T-helper 2 cell treated with Interferon-gamma antibody and Interleukin-4, amounts not matched to agents 5 μg/mL and 100 μg/mL, for 36 hours (primary cell): ENCODE data around the gene FAHD1.

Source experiments
- DNase-seq: peaks from one replicate; pipeline ENCODE4 v3.0.0; 2021; ENCODE audit warnings: low spot score
- H3K27ac Mint-ChIP-seq: one replicate; pipeline ENCODE4 v1.8.0; 2021; ENCODE audit warnings: mild to moderate bottlenecking, mixed read lengths
- H3K27me3 Mint-ChIP-seq: one replicate; pipeline ENCODE4 v1.8.0; 2021; ENCODE audit warnings: low read depth, mixed read lengths
- H3K36me3 Mint-ChIP-seq: one replicate; pipeline ENCODE4 v1.8.0; 2021; ENCODE audit warnings: low read depth, mixed read lengths
- H3K4me1 Mint-ChIP-seq: one replicate; pipeline ENCODE4 v1.8.0; 2021; ENCODE audit warnings: low read depth, mixed read lengths
- H3K4me3 Mint-ChIP-seq: one replicate; pipeline ENCODE4 v1.8.0; 2022; ENCODE audit warnings: mild to moderate bottlenecking, moderate library complexity, mixed read lengths
- H3K9me3 Mint-ChIP-seq: one replicate; pipeline ENCODE4 v1.8.0; 2021; ENCODE audit warnings: mixed read lengths

Gene FAHD1

GRCh38 chr16:1828645-1829410 lies 1.8 kb downstream of the FAHD1 start:
- peaks cover 17% of the 10 kb centered on the region for H3K4me1 Mint-ChIP-seq
- peak overlapping the region; percentile 48 for H3K4me3 Mint-ChIP-seq
- no peaks in the 10 kb centered on the region for H3K9me3 Mint-ChIP-seq
- no peak overlapping the region for H3K27ac Mint-ChIP-seq
- no peak for DNase-seq
- H3K36me3 Mint-ChIP-seq: no peaks in the 10 kb centered on the region
- no peaks in the 10 kb centered on the region for H3K27me3 Mint-ChIP-seq

GRCh38 chr16:1830213-1830612 lies 3.2 kb downstream of the FAHD1 start:
- Mint-ChIP-seq H3K36me3 (no peaks in the 10 kb centered on the region), H3K4me3 (no peak overlapping the region), H3K27me3 (no peaks in the 10 kb centered on the region), H3K27ac (no peak overlapping the region), H3K9me3 (no peaks in the 10 kb centered on the region), H3K4me1 (peaks cover 14% of the 10 kb centered on the region)
- DNase-seq: no peak

DNA sequence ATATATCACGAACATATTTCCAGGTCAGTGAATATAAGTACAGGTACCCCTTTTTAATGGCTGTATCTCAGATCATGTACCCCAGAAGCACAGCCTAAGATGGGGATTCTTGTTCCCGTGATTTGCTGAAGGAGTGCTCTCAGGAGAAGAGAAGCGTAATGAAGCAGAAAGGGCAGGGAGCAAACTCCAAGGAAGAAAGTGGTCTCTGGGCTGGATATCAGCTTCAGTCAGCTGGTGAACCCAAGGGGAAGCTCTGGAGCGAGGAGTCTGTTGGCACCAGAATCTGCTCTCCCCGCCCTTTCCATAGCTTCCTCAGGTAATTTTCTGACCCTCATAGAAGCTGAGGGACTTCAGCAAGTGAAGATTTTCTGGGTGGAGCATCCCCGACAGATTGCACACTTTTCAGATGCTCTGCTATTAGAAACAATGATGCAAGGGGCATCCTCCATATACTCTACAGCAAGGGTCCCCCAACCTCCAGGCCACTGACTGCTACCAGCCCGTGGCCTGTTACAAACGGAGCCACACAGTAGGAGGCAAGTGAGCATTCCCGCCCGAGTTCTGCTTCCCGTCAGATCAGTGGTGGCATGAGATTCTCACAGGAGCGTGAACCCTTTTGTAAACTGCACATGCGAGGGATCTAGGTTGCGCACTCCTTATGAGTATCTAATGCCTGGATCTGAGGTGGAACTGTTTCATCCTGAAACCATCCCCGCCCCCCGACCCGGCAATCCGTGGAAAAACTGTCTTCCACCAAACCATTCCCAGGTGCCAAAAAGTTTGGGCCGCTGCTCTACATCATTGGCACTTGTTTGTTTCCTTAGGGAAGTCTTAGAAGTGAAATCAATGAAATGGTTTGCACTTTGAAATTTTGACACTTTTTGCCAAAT lies 4.4 kb downstream of the FAHD1 start:
- no peak overlapping the region for H3K27ac Mint-ChIP-seq
- DNase-seq: no peak

DNA sequence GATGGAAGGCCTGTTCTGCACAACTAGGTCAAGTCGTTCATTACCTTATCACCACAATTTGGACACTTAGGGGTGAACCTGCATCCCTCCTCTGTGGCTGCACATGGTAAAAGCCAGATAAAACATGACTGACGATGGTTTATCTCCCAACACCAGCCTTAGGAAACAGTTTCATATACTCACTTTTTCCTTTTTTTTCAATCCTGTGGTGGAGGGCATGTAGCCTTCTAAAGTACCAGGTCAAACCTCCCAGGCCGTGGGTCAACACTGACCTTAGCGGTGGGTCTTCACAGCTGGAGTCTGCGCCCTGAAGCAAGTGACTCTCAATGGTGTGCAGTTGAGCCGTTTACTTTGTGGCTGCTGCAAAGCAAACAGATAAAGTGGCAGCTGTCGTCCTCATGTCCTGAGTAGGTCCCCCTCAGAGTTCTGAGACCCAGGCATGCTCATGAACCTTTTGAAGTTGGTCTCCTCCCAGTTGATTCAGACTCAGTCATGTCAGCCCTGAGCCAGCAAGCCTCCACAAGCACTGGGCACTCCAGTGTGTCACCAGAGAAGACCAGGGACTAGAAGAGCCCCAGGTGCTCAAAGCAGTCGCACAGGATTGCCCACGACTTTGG lies 5.9 kb downstream of the FAHD1 start:
- no peaks in the 10 kb centered on the region for H3K27me3 Mint-ChIP-seq
- no peaks in the 10 kb centered on the region for H3K9me3 Mint-ChIP-seq

More for the DNA sequence above, 4.4 kb downstream of the FAHD1 start:
- Mint-ChIP-seq H3K4me3 (no peak overlapping the region), H3K4me1 (peaks cover 7% of the 10 kb centered on the region), H3K9me3 (no peaks in the 10 kb centered on the region), H3K36me3 (no peaks in the 10 kb centered on the region), H3K27me3 (no peaks in the 10 kb centered on the region)

DNA sequence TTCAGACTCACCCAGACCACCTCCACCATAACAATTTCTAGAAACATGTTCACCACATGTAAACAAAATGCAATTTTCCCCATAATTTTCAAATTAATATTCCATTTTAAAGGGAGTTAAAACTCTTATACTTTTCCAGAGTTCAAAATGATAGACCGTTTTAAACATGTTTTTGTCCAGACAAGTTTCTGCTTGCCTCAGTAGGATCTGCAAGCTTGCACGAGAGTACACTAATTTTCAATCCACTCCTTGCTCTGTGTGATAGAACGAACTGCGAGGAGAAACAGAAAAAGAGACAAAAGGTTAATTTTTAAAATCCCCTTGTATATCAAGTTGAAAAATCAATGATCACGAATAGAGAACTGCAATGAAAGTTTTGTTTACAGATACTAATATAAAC lies 7.1 kb downstream of the FAHD1 start:
- H3K4me1 Mint-ChIP-seq: peaks cover 2% of the 10 kb centered on the region
- no peak for DNase-seq
- H3K27ac Mint-ChIP-seq: no peak overlapping the region
- no peaks in the 10 kb centered on the region for H3K36me3 Mint-ChIP-seq
- H3K4me3 Mint-ChIP-seq: no peak overlapping the region
- H3K9me3 Mint-ChIP-seq: no peaks in the 10 kb centered on the region
- no peaks in the 10 kb centered on the region for H3K27me3 Mint-ChIP-seq

More for the DNA sequence above, 5.9 kb downstream of the FAHD1 start:
- Mint-ChIP-seq H3K4me3 (no peak overlapping the region), H3K36me3 (no peaks in the 10 kb centered on the region), H3K4me1 (peaks cover 2% of the 10 kb centered on the region), H3K27ac (no peak overlapping the region)
- no peak for DNase-seq

- Mint-ChIP-seq H3K9me3 (no peaks in the 10 kb centered on the region), H3K27ac (no peak overlapping the region), H3K36me3 (no peaks in the 10 kb centered on the region)
Observed at GRCh38 chr16:1839554-1839953, 12.5 kb downstream of the FAHD1 start.

GRCh38 chr16:1845985-1846384 lies 19.0 kb downstream of the FAHD1 start:
- Mint-ChIP-seq H3K4me3 (no peak overlapping the region), H3K27me3 (no peaks in the 10 kb centered on the region), H3K36me3 (no peaks in the 10 kb centered on the region), H3K9me3 (no peaks in the 10 kb centered on the region), H3K27ac (no peak overlapping the region), H3K4me1 (no peaks in the 10 kb centered on the region)
- no peak for DNase-seq

More at GRCh38 chr16:1839554-1839953, 12.5 kb downstream of the FAHD1 start:
- Mint-ChIP-seq H3K27me3 (no peaks in the 10 kb centered on the region), H3K4me3 (no peak overlapping the region), H3K4me1 (peaks cover 3% of the 10 kb centered on the region)
- DNase-seq: no peak

DNA sequence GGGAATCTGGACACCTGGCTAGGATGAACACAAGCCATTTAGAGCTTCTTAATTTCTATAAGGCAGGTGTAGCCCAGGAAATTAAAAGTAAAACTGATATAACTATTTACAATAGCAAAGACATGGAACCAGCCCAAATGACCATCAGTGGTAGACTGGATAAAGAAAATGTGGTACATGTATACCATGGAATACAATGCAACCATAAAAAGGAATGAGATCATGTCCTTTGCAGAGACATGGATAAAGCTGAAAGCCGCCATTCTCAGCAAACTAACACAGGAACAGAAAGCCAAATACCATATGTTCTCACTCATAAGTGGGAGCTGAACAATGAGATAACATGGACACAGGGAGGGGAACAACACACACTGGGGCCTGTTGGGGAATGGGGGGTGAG lies 19.4 kb downstream of the FAHD1 start:
- no peak for DNase-seq
- no peaks in the 10 kb centered on the region for H3K9me3 Mint-ChIP-seq
- H3K4me3 Mint-ChIP-seq: no peak overlapping the region
- H3K27me3 Mint-ChIP-seq: no peaks in the 10 kb centered on the region
- no peak overlapping the region for H3K27ac Mint-ChIP-seq
- H3K36me3 Mint-ChIP-seq: no peaks in the 10 kb centered on the region
- H3K4me1 Mint-ChIP-seq: no peaks in the 10 kb centered on the region

DNA sequence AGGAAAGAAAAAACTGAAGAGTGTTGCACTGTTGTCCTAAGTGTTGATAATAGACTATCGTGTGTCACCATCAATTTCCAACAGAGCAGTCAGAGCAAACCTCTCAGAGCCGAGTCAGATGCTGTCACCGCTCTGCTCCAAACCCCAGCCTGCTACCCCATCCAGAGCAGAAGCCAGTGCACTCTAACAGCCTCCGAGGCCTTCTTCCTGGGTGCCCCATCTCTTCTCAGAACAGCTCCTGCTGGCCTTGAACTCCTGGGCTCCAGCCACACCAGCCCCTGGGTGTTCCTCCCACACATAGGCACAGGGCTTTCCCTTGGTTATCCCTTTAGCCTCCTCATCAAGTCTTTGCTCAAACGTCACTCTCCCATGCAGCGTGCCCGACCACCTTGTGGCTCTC lies 24.0 kb downstream of the FAHD1 start:
- H3K4me3 Mint-ChIP-seq: no peak overlapping the region
- no peak for DNase-seq
- peaks cover 12% of the 10 kb centered on the region for H3K4me1 Mint-ChIP-seq
- no peaks in the 10 kb centered on the region for H3K9me3 Mint-ChIP-seq
- H3K36me3 Mint-ChIP-seq: no peaks in the 10 kb centered on the region
- no peaks in the 10 kb centered on the region for H3K27me3 Mint-ChIP-seq
- no peak overlapping the region for H3K27ac Mint-ChIP-seq

- Mint-ChIP-seq H3K36me3 (no peaks in the 10 kb centered on the region), H3K27ac (no peak overlapping the region), H3K9me3 (no peaks in the 10 kb centered on the region), H3K4me1 (peaks cover 12% of the 10 kb centered on the region), H3K27me3 (no peaks in the 10 kb centered on the region), H3K4me3 (no peak overlapping the region)
- DNase-seq: no peak
Observed at GRCh38 chr16:1851793-1852192, 24.8 kb downstream of the FAHD1 start.

GRCh38 chr16:1857433-1858097 lies 30.6 kb downstream of the FAHD1 start:
- no peaks in the 10 kb centered on the region for H3K36me3 Mint-ChIP-seq
- no peak overlapping the region for H3K4me3 Mint-ChIP-seq
- no peak overlapping the region for H3K27ac Mint-ChIP-seq
- H3K9me3 Mint-ChIP-seq: no peaks in the 10 kb centered on the region
- DNase-seq: no peak
- H3K27me3 Mint-ChIP-seq: peaks cover 26% of the 10 kb centered on the region
- peaks cover 12% of the 10 kb centered on the region for H3K4me1 Mint-ChIP-seq

DNA sequence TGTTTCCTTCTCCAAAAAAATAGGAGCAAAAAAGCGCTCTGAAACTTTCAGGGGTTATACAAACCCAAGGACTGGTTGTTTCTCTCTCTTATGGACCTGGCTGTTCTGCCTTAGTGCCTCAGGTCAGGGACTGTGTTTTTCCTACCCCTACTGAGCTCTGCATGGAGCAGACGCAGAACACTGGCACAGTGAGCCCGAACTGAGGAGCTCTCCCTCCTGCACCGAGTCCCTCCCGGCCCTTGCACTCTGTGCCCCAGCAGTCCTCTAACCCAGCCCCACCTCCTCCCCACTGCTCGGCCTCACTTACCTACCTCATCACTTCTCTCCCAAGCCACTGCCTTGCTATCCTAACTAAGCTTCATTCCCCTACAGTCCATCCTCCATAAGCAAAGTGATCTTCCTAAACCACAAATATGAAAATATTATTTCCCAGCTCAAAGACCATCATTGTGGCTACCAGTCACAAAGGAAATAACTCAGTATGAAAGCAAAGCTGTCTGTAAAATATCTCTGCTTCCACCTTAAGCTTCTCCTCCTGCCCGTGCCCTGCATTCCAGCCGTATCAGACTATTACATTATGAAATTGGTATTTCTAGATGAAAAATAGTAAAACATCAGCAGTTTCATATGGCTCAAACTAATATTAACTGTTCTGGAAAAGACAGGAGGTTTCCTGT lies 31.3 kb downstream of the FAHD1 start:
- no peak overlapping the region for H3K27ac Mint-ChIP-seq
- peaks cover 26% of the 10 kb centered on the region for H3K27me3 Mint-ChIP-seq
- no peaks in the 10 kb centered on the region for H3K36me3 Mint-ChIP-seq
- H3K9me3 Mint-ChIP-seq: no peaks in the 10 kb centered on the region
- peaks cover 12% of the 10 kb centered on the region for H3K4me1 Mint-ChIP-seq
- no peak for DNase-seq
- H3K4me3 Mint-ChIP-seq: no peak overlapping the region

GRCh38 chr16:1859650-1860049 lies 32.6 kb downstream of the FAHD1 start:
- Mint-ChIP-seq H3K9me3 (no peaks in the 10 kb centered on the region), H3K27ac (no peak overlapping the region), H3K4me3 (no peak overlapping the region), H3K4me1 (peaks cover 10% of the 10 kb centered on the region), H3K27me3 (peaks cover 30% of the 10 kb centered on the region), H3K36me3 (no peaks in the 10 kb centered on the region)
- DNase-seq: no peak
